SU-DHL-6 (cell line): ENCODE measurements around the gene AP2A2.

ENCODE experiments used
- H2AFZ ChIP-seq: fragments of 200-600 bp; sonication (generic); 2 replicates; pipeline ENCODE4 v1.6.1; 2014; ENCODE audit warnings: low read depth, mild to moderate bottlenecking, moderate library complexity, mixed read lengths, antibody characterized with exemption, low read length; ENCODE audit not compliant: severe bottlenecking
- H3F3A ChIP-seq: fragments of 200-600 bp; shearing (Covaris generic); 2 replicates; pipeline ENCODE4 v1.6.0; 2016; ENCODE audit warnings: antibody characterized with exemption, mild to moderate bottlenecking; ENCODE audit not compliant: insufficient read depth
- H3K27ac ChIP-seq: fragments of 200-600 bp; sonication (generic); 2 replicates; pipeline ENCODE4 v1.5.1; 2016; ENCODE audit warnings: low read depth, mild to moderate bottlenecking, low read length, moderate library complexity, mixed read lengths
- H3K27me3 ChIP-seq: fragments of 200-600 bp; sonication (generic), shearing (Covaris generic); 2 replicates; pipeline ENCODE4 v1.6.0; 2014; ENCODE audit warnings: mild to moderate bottlenecking, low read length
- H3K36me3 ChIP-seq: fragments of 200-600 bp; sonication (generic); 2 replicates; pipeline ENCODE4 v1.6.1; 2014; ENCODE audit warnings: mild to moderate bottlenecking, low read length, mixed read lengths
- H3K4me2 ChIP-seq: fragments of 300-600, 200-600 bp; shearing (Covaris generic), sonication (generic); 2 replicates; pipeline ENCODE4 v1.6.0; 2014; ENCODE audit warnings: low read length, low read depth, mild to moderate bottlenecking; ENCODE audit not compliant: poor library complexity, severe bottlenecking
- H3K4me3 ChIP-seq: fragments of 200-600 bp; sonication (generic); 2 replicates; pipeline ENCODE4 v1.5.1; 2014; ENCODE audit warnings: antibody characterized with exemption, low read length, mild to moderate bottlenecking, mixed read lengths; ENCODE audit not compliant: insufficient read depth, poor library complexity, severe bottlenecking
- H3K79me2 ChIP-seq: fragments of 200-600 bp; sonication (generic); 2 replicates; pipeline ENCODE4 v1.6.1; 2014; ENCODE audit warnings: mild to moderate bottlenecking, low read length, moderate library complexity; ENCODE audit not compliant: insufficient read depth
- H3K9ac ChIP-seq: fragments of 200-600 bp; sonication (generic); 2 replicates; pipeline ENCODE4 v1.7.0; 2014; ENCODE audit warnings: mild to moderate bottlenecking, low read length
- H3K9me2 ChIP-seq: fragments of 200-600 bp; sonication (generic); replicated peaks from 2 replicates; pipeline ENCODE4 v1.6.1; 2014; ENCODE audit warnings: low read length; ENCODE audit not compliant: insufficient read depth
- H3K9me3 ChIP-seq: fragments of 200-600 bp; sonication (generic); 2 replicates; pipeline ENCODE4 v1.6.1; 2014; ENCODE audit warnings: low read length, mixed read lengths; ENCODE audit not compliant: insufficient read depth
- H4K20me1 ChIP-seq: fragments of 200-600 bp; sonication (generic); 2 replicates; pipeline ENCODE4 v1.6.1; 2014; ENCODE audit warnings: low read depth, mild to moderate bottlenecking, antibody characterized with exemption, low read length, moderate library complexity, mixed read lengths
- EZH2phosphoT487 ChIP-seq: fragments of 200-600 bp; sonication (generic), shearing (Covaris generic); conservative IDR thresholded peaks from 2 replicates; pipeline ENCODE4 v1.6.1; 2018; ENCODE audit warnings: mild to moderate bottlenecking, antibody characterized with exemption, low read length, moderate library complexity, mixed read lengths
- TF ChIP-seq, protein P1 (sequence below): fragments of 200-600 bp; sonication (generic); IDR thresholded peaks from one replicate; pipeline ENCODE4 v1.5.1; 2017; ENCODE audit warnings: antibody characterized with exemption, mild to moderate bottlenecking, low read length, moderate library complexity; ENCODE audit not compliant: insufficient read depth, poor library complexity, severe bottlenecking

AP2A2 gene

GRCh38 chr11:1048375-1049070, 122.9 kb downstream of the AP2A2 start:
- H3K9me2 ChIP-seq: no peaks in the 10 kb centered on the region
- no peaks in the 10 kb centered on the region for H3K79me2 ChIP-seq
- no peak overlapping the region for H3K27ac ChIP-seq
- H3K4me3 ChIP-seq: no peak overlapping the region
- H3K36me3 ChIP-seq: no peaks in the 10 kb centered on the region
- no peak for TF ChIP-seq EZH2phosphoT487
- TF ChIP-seq, protein P1, sequence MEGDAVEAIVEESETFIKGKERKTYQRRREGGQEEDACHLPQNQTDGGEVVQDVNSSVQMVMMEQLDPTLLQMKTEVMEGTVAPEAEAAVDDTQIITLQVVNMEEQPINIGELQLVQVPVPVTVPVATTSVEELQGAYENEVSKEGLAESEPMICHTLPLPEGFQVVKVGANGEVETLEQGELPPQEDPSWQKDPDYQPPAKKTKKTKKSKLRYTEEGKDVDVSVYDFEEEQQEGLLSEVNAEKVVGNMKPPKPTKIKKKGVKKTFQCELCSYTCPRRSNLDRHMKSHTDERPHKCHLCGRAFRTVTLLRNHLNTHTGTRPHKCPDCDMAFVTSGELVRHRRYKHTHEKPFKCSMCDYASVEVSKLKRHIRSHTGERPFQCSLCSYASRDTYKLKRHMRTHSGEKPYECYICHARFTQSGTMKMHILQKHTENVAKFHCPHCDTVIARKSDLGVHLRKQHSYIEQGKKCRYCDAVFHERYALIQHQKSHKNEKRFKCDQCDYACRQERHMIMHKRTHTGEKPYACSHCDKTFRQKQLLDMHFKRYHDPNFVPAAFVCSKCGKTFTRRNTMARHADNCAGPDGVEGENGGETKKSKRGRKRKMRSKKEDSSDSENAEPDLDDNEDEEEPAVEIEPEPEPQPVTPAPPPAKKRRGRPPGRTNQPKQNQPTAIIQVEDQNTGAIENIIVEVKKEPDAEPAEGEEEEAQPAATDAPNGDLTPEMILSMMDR: no peak
- H3K4me2 ChIP-seq: no peak overlapping the region
- no peak overlapping the region for H3K9ac ChIP-seq
- no peaks in the 10 kb centered on the region for H3F3A ChIP-seq
- H2AFZ ChIP-seq: no peak overlapping the region
- no peaks in the 10 kb centered on the region for H3K27me3 ChIP-seq
- H3K9me3 ChIP-seq: no peaks in the 10 kb centered on the region
- H4K20me1 ChIP-seq: no peaks in the 10 kb centered on the region

GRCh38 chr11:1049071-1049405, 123.4 kb downstream of the AP2A2 start:
- TF ChIP-seq EZH2phosphoT487: no peak
- TF ChIP-seq, protein P1: no peak
- no peak overlapping the region for H3K4me2 ChIP-seq
- no peaks in the 10 kb centered on the region for H3K79me2 ChIP-seq
- no peak overlapping the region for H2AFZ ChIP-seq
- H4K20me1 ChIP-seq: no peaks in the 10 kb centered on the region
- no peak overlapping the region for H3K27ac ChIP-seq
- H3K9me3 ChIP-seq: no peaks in the 10 kb centered on the region
- H3K36me3 ChIP-seq: no peaks in the 10 kb centered on the region
- no peaks in the 10 kb centered on the region for H3K27me3 ChIP-seq
- no peak overlapping the region for H3K9ac ChIP-seq
- no peaks in the 10 kb centered on the region for H3K9me2 ChIP-seq
- H3F3A ChIP-seq: no peaks in the 10 kb centered on the region
- H3K4me3 ChIP-seq: no peak overlapping the region

GRCh38 chr11:1049431-1049891, 123.8 kb downstream of the AP2A2 start:
- H3K36me3 ChIP-seq: no peaks in the 10 kb centered on the region
- no peaks in the 10 kb centered on the region for H3F3A ChIP-seq
- H3K9me3 ChIP-seq: no peaks in the 10 kb centered on the region
- no peaks in the 10 kb centered on the region for H3K79me2 ChIP-seq
- no peaks in the 10 kb centered on the region for H3K9me2 ChIP-seq
- H4K20me1 ChIP-seq: no peaks in the 10 kb centered on the region
- no peaks in the 10 kb centered on the region for H3K27me3 ChIP-seq
- H3K27ac ChIP-seq: no peak overlapping the region
- no peak overlapping the region for H3K9ac ChIP-seq
- no peak overlapping the region for H2AFZ ChIP-seq
- H3K4me2 ChIP-seq: no peak overlapping the region
- no peak overlapping the region for H3K4me3 ChIP-seq
- TF ChIP-seq EZH2phosphoT487: no peak
- TF ChIP-seq, protein P1: no peak
